Right lobe of liver (tissue), 6 donors: ENCODE measurements around the gene IFI27. TPM values are rescaled to one million over a fixed set of nuclear protein-coding genes. Genes with fewer than 3 reads are reported as not detected.

Experiments used
- ATAC-seq, 4 donors: fragments of 200-7000 bp; cut with Tn5 transposase; one replicate each; pipeline ENCODE4 v1.9.1; 2020; ENCODE audit warnings: mild to moderate bottlenecking in 4 of 4, moderate library complexity in 4 of 4
- DNase-seq, 3 donors: peaks; one replicate each; pipeline ENCODE4 v3.0.0-alpha.2; 2020
- H3K27ac ChIP-seq, 3 donors: fragments of 200-600 bp; one replicate each; pipeline ENCODE4 v1.8.0; 2022
- H3K27me3 ChIP-seq, 2 donors: fragments of 200-600 bp; one replicate each; pipeline ENCODE4 v1.8.0; 2022
- H3K36me3 ChIP-seq, 4 donors: fragments of 200-600 bp; sonication (generic) in 1 of 4; one replicate each; pipeline versions ENCODE4 v1.5.1 to v1.8.0; 2017 to 2022; ENCODE audit warnings: control low read depth in 1 of 4
- H3K4me1 ChIP-seq, 4 donors: fragments of 200-600 bp; sonication (generic) in 1 of 4; one replicate each; pipeline versions ENCODE4 v1.5.1 to v1.8.0; 2017 to 2022; ENCODE audit warnings: control low read depth in 1 of 4
- H3K4me3 ChIP-seq, 3 donors: fragments of 200-600 bp; one replicate each; pipeline ENCODE4 v1.8.0; 2022
- H3K9me3 ChIP-seq, 4 donors: fragments of 200-600 bp; sonication (generic) in 1 of 4; one replicate each; pipeline versions ENCODE4 v1.5.1 to v1.8.0; 2017 to 2022; ENCODE audit warnings: control low read depth in 1 of 4
- CTCF ChIP-seq, 4 donors: fragments of 200-600 bp in 3 of 4; fragments of 450-650 bp in 1 of 4; IDR thresholded peaks; one replicate each; pipeline versions ENCODE4 v1.5.1 to v1.8.0; 2016 to 2022; ENCODE audit warnings: antibody characterized with exemption in 4 of 4, mild to moderate bottlenecking in 2 of 4
- POLR2A ChIP-seq: fragments of 450-650 bp; IDR thresholded peaks from one replicate; pipeline ENCODE4 v1.6.1; 2017; ENCODE audit warnings: antibody characterized with exemption, mild to moderate bottlenecking
- WGBS: methylation state at CpG from one replicate; pipeline ENCODE4 v1.1.6; 2018; ENCODE audit warnings: low coverage, low lambda C conversion rate; ENCODE audit not compliant: insufficient coverage; ENCODE audit errors: missing lambda C conversion rate; 5-methylcytosine and 5-hydroxymethylcytosine counted together
- intact Hi-C, 2 donors: fragments of 100-400 bp; cut with DNase I; formaldehyde crosslinking; loops; one replicate each; pipeline versions ENCODE4 v1.11.2 to v1.14.1; 2022
- total RNA-seq, 6 experiments: library from RNA; depleted of rRNA in 2 of 6; stranded (reverse); fragments of >200 nt in 2 of 6; fragmentation: NEBNext Ultra II Directional in 3 of 6; extraction: Animal tissue kit (Norgen Biotek cat#: 25700) in 3 of 6; gene quantifications; one replicate each; pipeline versions ENCODE4 v1.1.0 to v1.2.4, GENCODE V29; 2016 to 2023
- donor health status: DM: no; HTN: yes; CAD: no.
- donor health status: DM: no; HTN: no; CAD: no.
- donor health status: DM: no; HTN: no; CAD: no.
- donor health status: DM: no; HTN: yes; CAD: no.
- donor health status: DM: no; HTN: yes; CAD: no.

The IFI27 gene
- total RNA-seq, 6 experiments from 2014 or later = 10.0 to 32.5 (median 16.9) TPM

DNA sequence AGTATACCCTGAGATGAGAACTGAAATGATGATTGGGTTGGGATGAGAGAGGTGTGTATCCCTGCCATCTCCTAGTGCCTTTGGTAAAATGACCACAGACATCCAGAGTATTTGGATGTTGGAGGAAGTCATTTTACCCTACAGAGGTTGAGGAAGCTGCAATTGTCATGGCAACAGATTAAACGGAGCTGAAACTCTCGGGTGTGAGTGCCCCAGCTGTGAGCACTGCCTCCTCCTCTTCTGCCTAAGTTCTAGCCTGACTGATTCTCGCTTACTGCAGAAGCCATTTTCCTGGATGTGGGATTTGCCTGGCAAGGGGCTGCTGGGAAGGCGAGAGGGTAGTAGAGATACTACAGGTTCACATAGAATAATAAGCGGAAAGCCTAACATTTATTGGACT, 53.3 kb downstream of the IFI27 start:
- TF ChIP-seq POLR2A = no peak
- no peak for TF ChIP-seq CTCF (IDR thresholded peaks at IDR 0.05)
- Histone ChIP-seq H3K27me3 (no peaks in the 10 kb centered on the region), H3K4me3 (no peak overlapping the region), H3K4me1 (no peaks in the 10 kb centered on the region), H3K27ac (no peak overlapping the region), H3K9me3 (no peaks in the 10 kb centered on the region), H3K36me3 (no peaks in the 10 kb centered on the region)
- 58% methylated on average over 5 of the region's 5 CpGs for WGBS
- ATAC-seq (no peak), DNase-seq (no peak)
- intact Hi-C loops = no loop called here

DNA sequence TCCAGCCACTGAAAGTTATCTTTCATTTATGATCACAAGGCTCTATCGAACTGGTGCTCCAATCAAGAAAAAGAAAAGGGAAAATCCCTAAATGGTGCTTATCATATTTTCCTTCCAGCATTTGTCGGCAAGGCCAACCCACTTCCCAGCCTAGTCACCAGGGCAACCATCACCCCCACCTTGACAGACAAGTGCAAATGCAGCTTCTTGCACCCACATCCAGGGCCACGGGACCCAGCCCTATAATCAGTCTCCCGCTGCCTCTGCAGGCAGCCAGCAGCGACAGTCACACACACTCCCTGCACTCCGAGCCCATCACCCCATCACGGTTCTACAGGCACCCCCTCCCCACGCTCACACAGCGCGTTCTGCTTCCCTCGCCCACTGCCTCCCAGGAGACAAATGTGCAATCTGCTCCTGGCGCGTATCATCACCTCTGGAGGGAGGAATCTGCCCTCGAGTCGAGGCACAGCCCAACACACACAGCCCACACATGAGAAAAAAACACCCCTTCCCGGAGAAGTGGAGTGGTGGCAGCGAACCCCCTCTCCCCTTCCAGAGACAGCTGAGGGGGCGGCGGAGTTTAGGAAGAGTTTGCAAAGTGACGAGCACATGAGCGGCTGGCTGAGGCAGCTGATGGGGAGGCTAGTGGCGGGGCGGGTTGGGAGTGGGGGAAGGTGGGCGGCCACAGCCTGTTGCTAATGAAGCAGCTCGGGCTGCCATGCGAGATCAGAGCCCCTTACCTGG, 54.3 kb downstream of the IFI27 start:
- no peak for TF ChIP-seq CTCF (IDR thresholded peaks at IDR 0.05)
- TF ChIP-seq POLR2A = no peak
- Histone ChIP-seq H3K27ac (no peak overlapping the region), H3K4me1 (no peaks in the 10 kb centered on the region), H3K4me3 (no peak overlapping the region), H3K27me3 (no peaks in the 10 kb centered on the region), H3K36me3 (no peaks in the 10 kb centered on the region), H3K9me3 (no peaks in the 10 kb centered on the region)
- no peak for DNase-seq
- ATAC-seq = no peak
- 59% methylated on average over 16 of the region's 26 CpGs for WGBS
- intact Hi-C loops = no loop called here

GRCh38 chr14:94165744-94166143, 55.2 kb downstream of the IFI27 start:
- no peaks in the 10 kb centered on the region for H3K36me3 ChIP-seq
- H3K27ac ChIP-seq = no peak overlapping the region
- 100% methylated on average over 1 of the region's 3 CpGs for WGBS
- no peak for TF ChIP-seq CTCF (IDR thresholded peaks at IDR 0.05)
- TF ChIP-seq POLR2A = no peak
- intact Hi-C loops = no loop called here
- no peaks in the 10 kb centered on the region for H3K9me3 ChIP-seq
- ATAC-seq (no peak), DNase-seq (no peak)
- no peaks in the 10 kb centered on the region for H3K4me1 ChIP-seq
- no peak overlapping the region for H3K4me3 ChIP-seq
- H3K27me3 ChIP-seq = no peaks in the 10 kb centered on the region

Other genes starting within 250 kb of the IFI27 start
- gene FAM181A, start 183.4 kb upstream of the IFI27 start, total RNA-seq = not detected
- gene ASB2, start 134.2 kb upstream of the IFI27 start, total RNA-seq = under 1 TPM; 0.20 to 0.59 (median 0.28) TPM
- gene CCDC197, start 113.4 kb upstream of the IFI27 start, total RNA-seq = not detected
- gene OTUB2, start 84.4 kb upstream of the IFI27 start, total RNA-seq = 1 to 10 TPM in 2 of 6 experiments, under 1 TPM in 4; 0.59 to 3.7 (median 0.85) TPM
- gene DDX24, start 29.5 kb upstream of the IFI27 start, total RNA-seq = 10 to 100 TPM; 47.8 to 74.0 (median 63.6) TPM
- 1 to 10 TPM; 2.6 to 8.2 (median 5.3) TPM for gene IFI27L1, start 29.4 kb upstream of the IFI27 start, total RNA-seq
- 1 to 10 TPM in 5 of 6 experiments, not detected in 1; 1.8 to 7.9 (median 4.1) TPM for gene IFI27L2, start 18.9 kb downstream of the IFI27 start, total RNA-seq
- 1 to 10 TPM in 3 of 6 experiments, under 1 TPM in 3; 0.26 to 4.1 (median 1.2) TPM for gene PPP4R4, start 63.6 kb downstream of the IFI27 start, total RNA-seq
- gene SERPINA10, start 182.5 kb downstream of the IFI27 start, total RNA-seq = 100 to 1,000 TPM; 114 to 400 (median 239) TPM
- 100 to 1,000 TPM; 185 to 407 (median 236) TPM for gene SERPINA6, start 212.6 kb downstream of the IFI27 start, total RNA-seq